H1 (cell line): ENCODE data around the gene SLC28A1. TPM values are rescaled to one million over a fixed set of nuclear protein-coding genes. Genes with fewer than 3 reads are reported as not detected.

Experiments used
- ATF2 ChIP-seq: IDR thresholded peaks from 2 replicates; pipeline ENCODE4 v1.6.1; 2012; ENCODE audit warnings: low read length, inconsistent platforms
- BACH1 ChIP-seq: IDR thresholded peaks from 2 replicates; pipeline ENCODE4 v1.6.1; 2012; ENCODE audit warnings: low read length, improper control_type of control experiment
- BCL11A ChIP-seq, 2 experiments: IDR thresholded peaks; one replicate each; pipeline ENCODE4 v1.6.1; 2011; ENCODE audit warnings: low read depth in 2 of 2, low read length in 2 of 2, mild to moderate bottlenecking in 2 of 2
- CHD7 ChIP-seq: fragments of 300-600 bp; sonication (generic); IDR thresholded peaks from 2 replicates; pipeline ENCODE4 v1.7.1; 2012; ENCODE audit warnings: low read length, moderate library complexity, mild to moderate bottlenecking, inconsistent platforms; ENCODE audit not compliant: insufficient replicate concordance
- POLR2A ChIP-seq, 2 experiments: IDR thresholded peaks; 1 replicate in 1 of 2; 2 replicates in 1 of 2; pipeline ENCODE4 v1.6.1; 2011; ENCODE audit warnings: low read depth in 2 of 2, low read length in 2 of 2, mild to moderate bottlenecking in 2 of 2; ENCODE audit errors: control extremely low read depth in 1 of 2
- POU5F1 ChIP-seq: IDR thresholded peaks from 2 replicates; pipeline ENCODE4 v1.6.1; 2011; ENCODE audit warnings: low read depth, mild to moderate bottlenecking, low read length, moderate library complexity
- RFX5 ChIP-seq: IDR thresholded peaks from 2 replicates; pipeline ENCODE4 v1.6.1; 2011; ENCODE audit warnings: low read depth, low read length, improper control_type of control experiment, borderline replicate concordance
- SIRT6 ChIP-seq: IDR thresholded peaks from one replicate; pipeline ENCODE4 v1.7.1; 2012; ENCODE audit warnings: low read length, inconsistent platforms
- YY1 ChIP-seq: IDR thresholded peaks from 2 replicates; pipeline ENCODE4 v1.6.1; 2011; ENCODE audit warnings: low read depth, mild to moderate bottlenecking, low read length
- polyA plus RNA-seq, 7 experiments: library from polyadenylated mRNA; depleted of rRNA in 3 of 7; stranded (reverse) in 5 of 7; unstranded in 2 of 7; fragments of >200 nt in 5 of 7; fragments of 200-250 nt in 2 of 7; gene quantifications; 1 replicate in 5 of 7; 2 replicates in 1 of 7; 4 replicates in 1 of 7; pipeline versions ENCODE4 v1.2.1 to v1.2.3, GENCODE V29; 2011 to 2013; ENCODE audit warnings: missing spikeins in 2 of 7, mixed read lengths in 2 of 7
- total RNA-seq: library from RNA; stranded (reverse); fragmentation: NEBNext Ultra II Directional; extraction: Animal tissue kit (Norgen Biotek cat#: 25700); gene quantifications from 2 replicates; pipeline ENCODE4 v1.2.1, GENCODE V29; 2021

Gene SLC28A1
- total and polyA plus RNA-seq, 2 of the 8 experiments (the other 6 are each of a cell fraction or from before 2014, with no cell fraction given) = 0.09 TPM; not detected in 1

GRCh38 chr15:84991014-84991712, 106.7 kb downstream of the SLC28A1 start (continued):
- no peak for TF ChIP-seq CHD7
- TF ChIP-seq ATF2 = no peak
- no peak for TF ChIP-seq POU5F1
- no peak for TF ChIP-seq BCL11A (IDR thresholded peaks at IDR 0.05; ENCODE audit: low read depth in 2 of 2, low read length in 2 of 2)
- TF ChIP-seq YY1 = no peak
- no peak for TF ChIP-seq RFX5
- TF ChIP-seq BACH1 = no peak
- no peak for TF ChIP-seq SIRT6
- TF ChIP-seq POLR2A (IDR thresholded peaks at IDR 0.05; ENCODE audit: control extremely low read depth in 1 of 2, low read depth in 2 of 2, low read length in 2 of 2) = no peak
